OCI-LY3 (cell line): ENCODE data around the gene MYLK.

Source experiments
- H2AFZ ChIP-seq: fragments of 200-600, 300-600 bp; shearing (Covaris generic); 2 replicates; pipeline ENCODE4 v1.6.0; 2014; ENCODE audit warnings: antibody characterized with exemption, low read depth, low read length
- H3K27ac ChIP-seq: fragments of 200-600, 300-600 bp; sonication (generic); 2 replicates; pipeline ENCODE4 v1.5.1; 2014; ENCODE audit warnings: mild to moderate bottlenecking, low read length, moderate library complexity, mixed read lengths
- H3K27me3 ChIP-seq: fragments of 200-600, 300-600 bp; sonication (generic); 2 replicates; pipeline ENCODE4 v1.6.1; 2014; ENCODE audit warnings: low read depth, low read length, mixed read lengths
- H3K36me3 ChIP-seq: fragments of 200-600, 300-600 bp; sonication (generic); replicated peaks from 2 replicates; pipeline ENCODE3; 2014; ENCODE audit warnings: low read depth, low read length, mixed read lengths
- H3K4me1 ChIP-seq: fragments of 300-600, 200-600 bp; sonication (generic); 2 replicates; pipeline ENCODE4 v1.6.1; 2014; ENCODE audit warnings: low read length, mixed read lengths
- H3K4me2 ChIP-seq: fragments of 200-600, 300-600 bp; sonication (generic); 2 replicates; pipeline ENCODE4 v1.6.1; 2014; ENCODE audit warnings: low read length, mixed read lengths
- H3K4me3 ChIP-seq: fragments of 300-600, 200-600 bp; sonication (generic); 2 replicates; pipeline ENCODE4 v1.5.1; 2014; ENCODE audit warnings: antibody characterized with exemption, mild to moderate bottlenecking, low read length, moderate library complexity
- H3K79me2 ChIP-seq: fragments of 300-600, 200-600 bp; shearing (Covaris generic); 2 replicates; pipeline ENCODE4 v1.6.1; 2014; ENCODE audit warnings: mild to moderate bottlenecking, low read length, mixed read lengths
- H3K9ac ChIP-seq: fragments of 300-600, 200-600 bp; shearing (Covaris generic); 2 replicates; pipeline ENCODE4 v1.6.0; 2014; ENCODE audit warnings: mild to moderate bottlenecking, low read length, moderate library complexity
- H3K9me3 ChIP-seq: fragments of 200-600, 300-600 bp; shearing (Covaris generic); 2 replicates; pipeline ENCODE4 v1.6.1; 2014; ENCODE audit warnings: low read length, mixed read lengths; ENCODE audit not compliant: insufficient read depth
- H4K20me1 ChIP-seq: fragments of 200-600, 300-600 bp; sonication (generic); 2 replicates; pipeline ENCODE4 v1.6.1; 2016; ENCODE audit warnings: low read length, mixed read lengths; ENCODE audit not compliant: insufficient read depth
- EZH2phosphoT487 ChIP-seq: fragments of 200-600 bp; shearing (Covaris generic); IDR thresholded peaks from 2 replicates; pipeline ENCODE4 v1.6.1; 2018; ENCODE audit warnings: antibody characterized with exemption, mixed run types, low read depth
- TF ChIP-seq, protein P1 (sequence below): fragments of 200-600, 300-600 bp; sonication (generic); IDR thresholded peaks from 2 replicates; pipeline ENCODE4 v1.5.1; 2014; ENCODE audit warnings: antibody characterized with exemption, low read length, low read depth

MYLK gene

GRCh38 chr3:123562547-123562946 lies 321.6 kb downstream of the MYLK start:
- H3K36me3 ChIP-seq = no peaks in the 10 kb centered on the region

DNA sequence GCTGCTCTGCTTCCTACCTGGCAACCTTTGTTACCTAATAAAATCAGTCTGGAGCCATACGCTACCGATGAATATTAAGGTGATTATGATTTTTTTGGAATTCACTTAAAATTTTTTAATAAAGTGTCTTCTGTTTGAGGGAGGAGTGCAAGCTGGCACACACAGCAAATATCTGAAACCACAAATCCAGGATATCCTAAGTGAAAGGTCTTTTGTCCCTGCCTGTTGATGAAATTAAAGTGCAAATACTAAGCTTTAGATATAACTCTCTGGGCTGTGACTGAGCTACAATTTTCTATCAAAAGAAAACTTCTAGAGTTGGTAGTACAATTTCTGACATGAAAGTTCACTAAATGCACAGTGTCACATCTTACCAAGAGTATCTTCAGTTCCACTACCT lies 322.9 kb downstream of the MYLK start:
- no peaks in the 10 kb centered on the region for H3K79me2 ChIP-seq
- H3K27ac ChIP-seq = no peak overlapping the region
- no peak overlapping the region for H3K9ac ChIP-seq
- H3K9me3 ChIP-seq = no peaks in the 10 kb centered on the region
- no peak overlapping the region for H3K4me2 ChIP-seq
- no peak for TF ChIP-seq EZH2phosphoT487
- TF ChIP-seq, protein P1, sequence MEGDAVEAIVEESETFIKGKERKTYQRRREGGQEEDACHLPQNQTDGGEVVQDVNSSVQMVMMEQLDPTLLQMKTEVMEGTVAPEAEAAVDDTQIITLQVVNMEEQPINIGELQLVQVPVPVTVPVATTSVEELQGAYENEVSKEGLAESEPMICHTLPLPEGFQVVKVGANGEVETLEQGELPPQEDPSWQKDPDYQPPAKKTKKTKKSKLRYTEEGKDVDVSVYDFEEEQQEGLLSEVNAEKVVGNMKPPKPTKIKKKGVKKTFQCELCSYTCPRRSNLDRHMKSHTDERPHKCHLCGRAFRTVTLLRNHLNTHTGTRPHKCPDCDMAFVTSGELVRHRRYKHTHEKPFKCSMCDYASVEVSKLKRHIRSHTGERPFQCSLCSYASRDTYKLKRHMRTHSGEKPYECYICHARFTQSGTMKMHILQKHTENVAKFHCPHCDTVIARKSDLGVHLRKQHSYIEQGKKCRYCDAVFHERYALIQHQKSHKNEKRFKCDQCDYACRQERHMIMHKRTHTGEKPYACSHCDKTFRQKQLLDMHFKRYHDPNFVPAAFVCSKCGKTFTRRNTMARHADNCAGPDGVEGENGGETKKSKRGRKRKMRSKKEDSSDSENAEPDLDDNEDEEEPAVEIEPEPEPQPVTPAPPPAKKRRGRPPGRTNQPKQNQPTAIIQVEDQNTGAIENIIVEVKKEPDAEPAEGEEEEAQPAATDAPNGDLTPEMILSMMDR = no peak
- no peaks in the 10 kb centered on the region for H3K27me3 ChIP-seq
- H2AFZ ChIP-seq = no peak overlapping the region
- H4K20me1 ChIP-seq = no peaks in the 10 kb centered on the region
- H3K4me3 ChIP-seq = no peak overlapping the region
- peaks cover 8% of the 10 kb centered on the region for H3K4me1 ChIP-seq
- no peaks in the 10 kb centered on the region for H3K36me3 ChIP-seq

More at GRCh38 chr3:123562547-123562946, 321.6 kb downstream of the MYLK start:
- H4K20me1 ChIP-seq = no peaks in the 10 kb centered on the region
- TF ChIP-seq, protein P1 = no peak
- TF ChIP-seq EZH2phosphoT487 = no peak
- no peak overlapping the region for H3K9ac ChIP-seq
- H3K4me2 ChIP-seq = no peak overlapping the region
- no peak overlapping the region for H3K4me3 ChIP-seq
- H3K27me3 ChIP-seq = no peaks in the 10 kb centered on the region
- H3K9me3 ChIP-seq = no peaks in the 10 kb centered on the region
- peaks cover 8% of the 10 kb centered on the region for H3K4me1 ChIP-seq
- no peak overlapping the region for H2AFZ ChIP-seq
- H3K79me2 ChIP-seq = no peaks in the 10 kb centered on the region
- no peak overlapping the region for H3K27ac ChIP-seq
